Activated T-cell treated with anti-CD3 and anti-CD28 coated beads, Interleukin-2, amount 50 U/mL, for 1 hour (primary cell): Measurements from ENCODE around the gene HSD11B2.

Experiments used
- DNase-seq: peaks from one replicate; pipeline ENCODE4 v3.0.0-alpha.2; 2020

Gene HSD11B2

GRCh38 chr16:67430977-67431774 is at the start of gene HSD11B2:
HSD11B2 (plus strand) TSS chr16:67431121; CDS start chr16:67431249, 128 bp downstream.
- DNase-seq: peak; percentile 49

DNA sequence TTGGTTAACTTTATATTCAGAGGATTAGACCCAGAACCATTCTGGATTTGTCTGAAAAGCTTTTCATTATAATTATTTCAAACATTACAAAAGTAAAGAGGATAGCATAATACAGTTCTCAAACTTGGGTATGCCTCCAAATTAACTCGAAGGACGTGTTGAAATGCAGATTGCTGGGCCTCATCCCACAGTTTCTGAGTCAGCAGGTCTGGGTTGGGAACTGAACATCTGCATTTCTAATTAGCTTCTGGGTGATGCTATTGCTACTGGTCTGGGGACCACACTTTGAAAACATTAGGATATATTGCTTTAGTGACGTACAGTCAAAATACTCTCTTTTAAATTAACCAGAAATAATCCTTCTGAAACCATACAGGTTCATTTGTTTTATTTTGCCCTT is 47.6 kb upstream of the HSD11B2 start:
- DNase-seq: no peak

DNA sequence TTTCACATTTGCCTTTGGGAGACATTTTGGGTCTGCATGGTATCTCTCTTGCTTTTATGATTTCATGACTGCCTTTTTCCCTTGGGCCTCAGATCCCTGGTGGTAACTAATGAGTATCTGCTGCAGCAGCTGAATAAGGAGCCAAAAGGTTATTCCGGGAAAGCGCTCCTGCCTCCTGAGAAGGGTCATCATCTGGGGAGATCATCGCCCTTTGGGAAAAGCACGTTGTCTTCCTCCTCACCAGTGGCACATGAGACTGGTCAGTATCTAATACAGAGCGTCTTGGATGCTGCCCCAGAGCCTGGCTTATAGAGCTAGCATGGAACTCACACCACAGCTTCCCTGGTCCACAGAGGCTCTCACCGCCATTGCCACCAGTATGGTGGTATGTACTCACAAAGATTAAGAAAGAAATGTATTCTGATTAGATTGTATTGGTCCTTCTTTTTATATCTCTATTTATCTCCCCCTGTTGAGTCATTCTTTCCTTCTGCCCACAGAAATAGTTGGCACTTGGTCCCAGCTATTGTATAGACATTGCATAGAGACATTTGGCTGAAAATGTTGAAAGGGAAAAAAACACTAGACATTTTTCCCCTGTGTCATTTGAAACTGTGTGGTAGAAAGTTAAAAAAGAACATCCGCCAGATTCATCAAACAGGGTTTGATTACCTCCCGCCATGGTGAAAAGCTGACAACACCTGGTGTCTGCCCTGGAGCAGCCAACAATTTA is 46.0 kb upstream of the HSD11B2 start:
- DNase-seq: no peak

DNA sequence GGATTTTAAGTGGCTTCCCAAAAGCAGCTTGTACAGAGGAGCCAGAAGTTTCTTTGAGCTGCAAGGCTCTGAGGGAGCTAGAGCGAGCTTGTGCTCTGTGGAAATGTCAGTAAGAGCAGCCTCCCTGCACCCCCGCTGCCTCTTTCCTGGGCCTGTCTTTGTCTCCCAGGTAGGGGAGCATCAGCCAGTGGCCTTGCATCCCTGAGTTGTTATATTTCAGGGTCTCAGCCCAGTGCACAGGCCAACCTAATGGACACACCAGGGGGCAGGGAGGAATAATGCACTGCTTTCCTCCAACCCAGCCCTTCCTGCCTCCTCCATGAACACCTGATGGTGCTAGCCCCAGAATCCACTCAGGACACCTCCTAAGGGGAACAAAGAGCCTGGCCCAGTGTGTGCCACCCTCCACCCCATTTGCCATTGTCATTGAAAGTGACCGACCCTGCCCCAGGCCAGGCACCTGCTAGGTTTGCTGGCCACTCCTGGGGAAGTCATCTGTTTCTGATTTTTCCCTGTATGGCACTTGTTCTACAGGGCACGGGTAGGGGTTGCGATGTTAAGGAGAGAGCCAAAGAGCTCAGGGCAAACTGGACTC is 44.0 kb upstream of the HSD11B2 start:
- no peak for DNase-seq

DNA sequence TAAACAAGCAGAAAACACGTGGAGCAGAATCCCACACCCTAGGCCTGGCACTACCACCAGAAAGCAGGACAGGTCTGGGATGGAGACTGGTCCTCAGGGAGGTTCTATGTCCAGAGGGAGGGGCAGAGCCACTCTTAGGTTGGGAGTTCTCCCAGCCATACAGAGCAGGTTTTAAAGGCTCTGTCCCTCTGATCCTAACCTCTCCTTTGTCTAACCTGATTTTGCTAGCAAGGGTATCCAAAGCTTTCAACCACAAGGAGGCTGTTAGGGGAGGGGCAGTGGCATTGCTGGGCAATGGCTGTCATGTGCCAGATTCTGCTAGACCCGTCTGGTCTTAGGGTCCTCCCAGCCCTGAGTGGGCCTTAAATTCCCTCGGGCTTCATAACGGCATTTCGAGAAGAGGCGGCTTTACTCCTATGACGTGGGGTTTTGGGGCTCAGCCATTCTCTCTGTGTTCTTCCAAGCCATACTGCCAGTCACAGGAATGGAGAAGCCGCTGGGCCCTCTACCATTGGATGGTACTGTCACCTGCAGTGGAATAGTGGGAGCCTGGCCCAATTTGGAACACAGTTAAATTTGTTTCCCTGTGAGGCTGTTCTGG is 43.3 kb upstream of the HSD11B2 start:
- DNase-seq: no peak

DNA sequence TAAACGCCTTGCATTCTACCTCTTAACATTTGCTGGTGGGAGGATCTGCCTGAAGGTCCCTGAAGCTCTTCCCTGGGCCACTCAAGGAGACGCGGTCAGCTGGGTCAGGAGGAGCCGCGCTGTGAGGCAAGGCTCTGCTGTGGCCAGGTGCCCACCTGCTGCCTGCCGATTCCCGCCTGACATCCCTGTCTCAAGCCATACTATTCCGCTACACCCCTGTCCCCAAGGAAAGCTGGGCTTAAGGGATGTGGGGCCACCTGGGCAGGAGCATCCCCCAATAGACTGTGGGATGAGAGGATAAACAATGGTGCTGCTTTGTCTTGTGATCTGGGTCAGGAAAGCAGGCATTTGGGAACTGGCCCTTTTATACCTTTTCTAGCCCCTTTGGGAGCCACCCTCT is 42.7 kb upstream of the HSD11B2 start:
- DNase-seq: no peak

DNA sequence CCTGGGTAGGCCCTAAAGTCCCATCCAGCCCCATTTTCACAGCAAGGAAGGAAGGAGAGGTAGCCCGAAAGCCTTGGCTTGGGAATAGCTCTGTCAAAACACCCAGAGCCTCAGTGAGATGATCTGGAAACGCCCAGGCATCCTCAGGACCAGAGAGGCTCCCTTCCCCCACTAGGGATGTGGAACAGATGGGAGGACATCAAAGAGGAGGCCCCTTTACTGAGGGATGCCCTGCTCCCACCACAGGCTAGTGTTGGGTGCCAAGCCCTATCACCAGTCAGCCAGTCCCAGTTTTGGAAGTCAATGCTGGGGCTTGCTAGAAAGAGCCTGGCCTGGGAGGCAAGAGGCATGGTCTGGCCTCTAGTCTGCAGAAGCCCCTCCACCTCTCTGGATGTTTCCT is 42.3 kb upstream of the HSD11B2 start:
- no peak for DNase-seq

GRCh38 chr16:67389911-67390815 is 40.8 kb upstream of the HSD11B2 start:
- no peak for DNase-seq

GRCh38 chr16:67390816-67391423 is 40.0 kb upstream of the HSD11B2 start:
- DNase-seq: no peak

DNA sequence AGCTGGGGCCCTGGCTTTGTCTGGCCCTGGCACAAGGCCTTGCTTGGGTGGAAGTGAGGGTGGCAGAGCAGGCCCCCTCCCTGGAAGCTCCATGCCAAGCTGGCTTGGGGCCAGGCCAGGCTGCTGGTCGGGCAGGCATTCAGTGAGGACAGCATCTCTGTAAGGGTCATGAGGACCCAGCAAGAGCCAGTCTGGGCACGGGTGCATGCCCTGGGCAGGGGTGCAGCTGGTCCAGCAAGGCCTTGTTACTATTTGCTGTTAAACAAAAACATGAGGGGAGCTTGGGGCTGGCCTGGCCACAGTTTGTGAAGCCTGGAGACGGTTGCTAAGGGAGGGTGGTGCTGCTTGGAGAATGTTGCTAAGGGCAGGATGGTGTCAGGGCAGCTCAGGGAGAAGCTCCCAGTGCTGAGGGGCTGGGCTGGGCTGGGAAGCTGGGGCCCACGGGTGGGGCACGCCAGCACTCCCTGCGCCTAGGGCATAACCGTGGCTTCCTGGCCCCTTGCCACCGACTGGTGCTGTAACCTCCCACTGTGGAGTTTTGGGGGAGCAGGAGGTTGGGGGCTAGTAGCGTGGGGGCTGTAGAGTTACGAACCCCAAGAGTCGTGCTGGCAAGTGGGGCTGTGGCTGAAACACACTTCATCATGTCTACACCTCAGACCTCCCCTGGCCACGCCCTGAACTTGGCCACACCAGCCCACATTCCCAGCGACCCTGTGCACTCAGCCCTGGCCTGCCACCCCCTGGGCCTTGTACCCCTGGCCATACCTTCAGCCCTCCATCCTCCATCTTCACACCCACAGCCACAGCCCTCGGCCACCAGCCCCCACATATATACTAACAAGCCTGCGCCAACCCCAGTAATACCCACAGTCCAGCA is 39.3 kb upstream of the HSD11B2 start:
- no peak for DNase-seq

DNA sequence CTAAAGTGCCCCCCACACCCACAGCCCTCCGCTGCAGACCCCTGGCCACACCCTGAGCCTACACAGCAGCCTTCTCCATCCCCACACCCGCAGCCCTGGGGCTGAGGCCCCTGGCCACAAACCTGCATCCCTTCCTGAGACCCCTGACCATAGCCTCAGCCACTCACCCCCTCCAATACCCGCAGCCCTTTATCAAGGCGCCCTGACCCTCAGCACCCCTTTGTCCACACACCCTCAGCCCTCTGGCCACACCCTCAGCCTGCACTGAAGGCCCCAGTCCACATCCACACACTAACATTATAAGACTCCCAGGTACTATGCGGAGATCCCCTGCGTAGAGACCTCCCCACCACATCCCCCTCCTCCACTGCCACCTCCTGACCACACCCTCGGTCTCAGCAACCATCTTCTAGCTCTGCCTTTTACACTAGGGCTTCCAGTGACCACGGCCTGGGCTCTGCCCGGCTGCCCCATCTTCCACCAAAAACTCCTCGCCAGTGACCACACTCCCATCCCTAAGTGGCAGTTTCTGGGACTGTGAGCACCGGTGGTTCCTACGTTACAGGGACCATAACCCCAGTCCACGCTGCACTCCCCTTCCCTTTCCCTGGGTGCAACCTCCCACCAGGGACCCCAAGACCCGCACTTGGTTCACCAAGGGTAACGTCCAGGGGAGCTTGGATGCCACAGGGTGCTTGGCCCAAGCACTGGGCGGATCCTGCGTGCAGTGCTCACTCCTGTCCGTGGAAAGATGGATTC is 38.4 kb upstream of the HSD11B2 start:
- DNase-seq: no peak

GRCh38 chr16:67393111-67393787 is 37.7 kb upstream of the HSD11B2 start, which contains the start of gene TPPP3:
TPPP3 (minus strand) TSS chr16:67393498; CDS start chr16:67391111, 2,387 bp downstream.
- DNase-seq: peak; percentile 45

- no peak for DNase-seq
Measured at GRCh38 chr16:67393788-67394154, 37.1 kb upstream of the HSD11B2 start.

DNA sequence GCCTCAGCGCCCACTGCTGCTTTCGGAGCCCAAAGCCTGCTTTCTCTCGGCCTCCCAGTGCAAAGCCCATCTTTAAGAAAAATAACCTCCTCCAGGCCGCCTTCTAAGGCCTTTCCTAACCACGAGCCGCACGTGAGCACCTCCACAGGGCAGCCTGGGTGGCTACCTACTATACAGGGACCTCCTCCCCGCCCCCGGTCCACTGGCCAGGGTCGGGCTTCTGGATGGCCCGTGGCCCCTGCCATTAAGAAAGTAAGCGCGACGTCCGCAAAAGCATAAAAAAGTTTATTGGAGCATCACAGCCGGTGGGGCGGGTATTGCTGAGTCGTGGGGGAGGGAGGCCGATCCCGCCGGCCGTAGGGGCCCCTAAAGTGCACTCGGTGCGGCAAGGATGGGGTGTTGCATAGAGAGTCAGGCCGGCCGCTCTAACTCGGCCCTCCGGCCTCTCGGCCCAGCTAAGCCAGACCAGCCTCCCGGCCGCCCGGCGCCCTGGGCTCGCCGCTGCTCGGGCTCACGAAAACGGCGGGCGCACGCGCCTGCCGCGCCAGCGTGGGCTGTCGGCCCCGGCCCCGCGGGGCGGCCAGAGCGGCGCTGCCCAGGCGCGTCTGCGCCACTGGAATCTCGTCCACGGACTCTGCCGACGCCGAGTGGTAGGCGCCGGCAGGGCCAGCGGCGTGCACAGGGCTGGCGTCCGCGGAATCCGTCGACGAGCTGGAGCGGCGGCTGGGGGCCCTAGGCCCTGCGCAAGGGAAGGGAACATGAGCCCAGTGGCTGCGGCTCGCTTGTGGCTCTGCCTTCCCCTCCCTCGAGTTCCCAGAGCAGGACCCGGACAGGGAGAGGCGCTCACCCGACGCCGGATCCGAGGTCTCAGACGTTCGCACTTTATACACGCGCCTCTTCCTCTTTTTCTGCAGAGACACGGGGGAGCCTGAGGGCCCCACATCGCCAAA is 36.5 kb upstream of the HSD11B2 start:
- DNase-seq: no peak

DNA sequence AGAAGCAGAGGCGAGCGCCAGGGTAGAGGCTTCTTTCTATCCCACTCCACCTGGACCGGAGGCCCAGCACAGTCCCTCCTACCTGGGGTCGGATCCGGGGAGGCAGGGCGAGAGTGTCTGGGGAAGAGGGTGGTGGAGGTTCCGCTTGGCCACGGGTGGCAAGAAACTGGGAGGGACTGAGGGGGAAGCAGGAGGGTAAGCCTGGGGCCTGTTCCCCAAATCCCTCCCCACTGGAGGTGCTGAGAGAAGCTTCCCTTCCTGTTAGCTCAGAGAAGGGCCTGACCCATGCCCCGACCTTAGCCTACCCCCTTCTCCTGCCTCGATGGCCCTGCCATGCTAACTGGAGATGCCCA is 35.8 kb upstream of the HSD11B2 start:
- DNase-seq: no peak

- DNase-seq: no peak
Measured at GRCh38 chr16:67395458-67396158, 35.3 kb upstream of the HSD11B2 start.

DNA sequence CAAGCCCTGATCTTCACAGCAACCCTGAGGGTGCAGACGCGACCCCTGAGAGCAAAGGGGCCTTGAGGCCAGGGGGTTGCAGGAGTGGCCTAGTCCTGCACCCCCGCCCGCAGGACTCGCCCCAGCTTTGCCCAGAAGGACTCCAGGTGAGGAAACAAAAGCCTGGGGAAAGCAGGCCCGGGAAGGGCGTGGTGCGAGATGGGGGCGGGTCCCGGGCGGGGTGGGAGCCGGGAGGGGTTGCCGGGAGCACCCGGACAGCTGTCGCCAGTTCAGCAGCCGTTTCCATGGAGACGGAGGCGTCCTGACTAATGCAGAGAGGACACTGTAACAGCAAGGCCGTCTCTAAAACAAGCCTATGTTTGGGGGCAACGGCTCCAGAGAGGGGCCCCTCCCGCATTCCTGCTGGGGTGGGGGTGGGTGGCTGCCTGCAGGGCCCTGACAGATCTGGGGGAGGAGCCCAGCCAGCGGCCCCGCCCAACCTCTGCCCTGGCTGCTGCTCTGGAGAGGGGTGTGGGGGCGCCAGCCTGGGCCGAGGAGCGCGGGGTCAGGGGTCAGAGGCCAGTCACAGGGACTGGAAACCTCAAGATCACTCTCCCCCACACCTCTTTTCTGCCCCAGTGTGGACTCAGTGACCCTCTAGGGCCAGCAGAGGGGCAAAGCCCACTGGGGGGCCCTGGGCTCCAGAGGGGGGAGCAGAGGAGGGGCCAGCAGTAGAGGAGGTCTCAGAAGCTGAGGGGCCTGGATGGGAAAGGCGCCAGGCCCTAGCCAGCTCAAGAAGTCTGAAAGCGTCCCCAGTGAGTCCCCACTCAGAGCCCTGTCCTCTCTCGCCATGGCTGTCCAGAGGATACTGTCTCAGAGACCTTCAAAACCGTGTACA is 34.5 kb upstream of the HSD11B2 start:
- DNase-seq: no peak
